IPS DF 6.9 (cell line): ENCODE data around the gene LUZP1.
A peak's percentile ranks its signal among the peaks of the same experiment; 100 is the strongest.

Source experiments
- DNase-seq: peaks from one replicate; pipeline ENCODE4 v3.0.0-alpha.2; 2013; ENCODE audit warnings: low read depth, low spot score
- H3K27ac ChIP-seq: one replicate; pipeline ENCODE4 v1.5.1; 2013; ENCODE audit warnings: low read length, control low read depth
- H3K27me3 ChIP-seq: 2 replicates; pipeline ENCODE4 v1.6.1; 2013; ENCODE audit warnings: mild to moderate bottlenecking, low read length; ENCODE audit not compliant: control insufficient read depth, insufficient read depth
- H3K36me3 ChIP-seq: 2 replicates; pipeline ENCODE4 v1.6.1; 2013; ENCODE audit warnings: low read length; ENCODE audit not compliant: control insufficient read depth, insufficient read depth
- H3K4me1 ChIP-seq: 2 replicates; pipeline ENCODE4 v1.6.1; 2013; ENCODE audit warnings: low read length; ENCODE audit not compliant: control insufficient read depth, insufficient read depth
- H3K4me3 ChIP-seq: 2 replicates; pipeline ENCODE4 v1.5.1; 2013; ENCODE audit warnings: mild to moderate bottlenecking, low read length
- H3K9me3 ChIP-seq: 2 replicates; pipeline ENCODE4 v1.6.1; 2013; ENCODE audit warnings: low read length, inconsistent platforms; ENCODE audit not compliant: control insufficient read depth, insufficient read depth
- WGBS: extraction: QIAGEN DNeasy Blood & Tissue Kit; methylation state at CpG from one replicate; pipeline ENCODE4 v1.1.7; 2013; ENCODE audit warnings: mixed read lengths, missing lambda C conversion rate; ENCODE audit not compliant: insufficient read length, insufficient coverage; 5-methylcytosine and 5-hydroxymethylcytosine counted together

The LUZP1 gene

DNA sequence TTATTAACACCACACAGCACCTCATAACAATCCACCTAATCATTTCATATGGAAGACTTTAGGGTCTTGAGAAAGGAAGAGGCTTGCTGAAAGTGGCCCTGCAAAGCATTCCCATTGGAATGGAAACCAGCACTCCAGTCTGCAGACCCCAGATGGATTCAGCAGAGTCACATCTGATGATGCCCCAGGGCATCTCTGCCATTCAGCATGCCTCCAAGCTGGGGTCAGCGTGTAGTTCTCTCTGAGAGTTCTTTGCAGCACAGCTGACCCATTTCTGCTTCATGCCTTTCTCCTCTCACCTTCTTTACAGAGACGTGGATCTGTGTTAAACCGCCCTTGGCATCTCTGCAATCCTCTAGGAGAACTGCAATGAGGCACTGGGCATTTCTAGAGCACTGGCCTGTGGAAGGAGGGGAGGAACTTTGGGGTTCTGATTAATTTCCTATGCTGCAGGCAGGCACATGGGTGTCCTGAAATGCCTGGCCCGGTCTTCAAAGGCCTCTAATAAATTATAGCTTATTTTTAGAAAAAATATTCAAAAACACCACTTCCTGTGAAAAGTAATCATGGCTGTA, 2.6 kb upstream of the LUZP1 start:
- Histone ChIP-seq H3K36me3 (no peaks in the 10 kb centered on the region), H3K27me3 (no peaks in the 10 kb centered on the region), H3K27ac (no peak overlapping the region), H3K9me3 (no peaks in the 10 kb centered on the region), H3K4me1 (no peaks in the 10 kb centered on the region), H3K4me3 (no peak overlapping the region)
- no CpG with 5 or more reads among the region's 4 CpGs for WGBS
- DNase-seq = no peak

DNA sequence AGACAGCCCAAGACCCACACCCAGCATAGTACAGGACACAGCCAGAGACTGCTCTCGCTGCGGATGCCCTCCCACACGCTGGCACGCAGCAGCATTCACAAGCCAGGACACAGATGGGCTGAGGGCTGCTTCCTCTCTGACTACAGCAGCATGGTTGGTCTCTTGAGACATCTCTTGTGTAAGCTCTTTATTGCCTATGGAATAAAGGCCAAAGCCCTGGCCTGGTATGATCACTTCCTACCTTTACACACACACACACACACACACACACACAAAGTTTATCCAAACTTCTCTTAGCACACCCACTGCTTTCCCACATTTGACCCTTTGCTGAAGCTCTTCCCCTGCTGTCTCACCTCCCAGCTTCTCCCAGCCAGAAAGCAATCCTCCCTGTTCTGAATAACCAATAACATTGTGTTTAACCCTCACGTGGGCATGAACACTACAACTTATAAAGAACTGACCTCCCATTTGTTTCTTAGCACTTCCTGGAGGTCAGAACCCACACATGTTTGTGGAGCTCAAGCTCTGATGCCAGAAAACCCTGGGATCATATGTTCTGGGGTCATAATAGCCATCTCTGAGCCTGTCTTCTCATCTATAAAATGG, 1.2 kb upstream of the LUZP1 start:
- no CpG with 5 or more reads among the region's 5 CpGs for WGBS
- DNase-seq = no peak
- no peaks in the 10 kb centered on the region for H3K9me3 ChIP-seq
- H3K4me1 ChIP-seq = no peaks in the 10 kb centered on the region
- no peaks in the 10 kb centered on the region for H3K27me3 ChIP-seq
- no peak overlapping the region for H3K4me3 ChIP-seq
- H3K36me3 ChIP-seq = no peaks in the 10 kb centered on the region
- H3K27ac ChIP-seq = no peak overlapping the region

- DNase-seq = no peak
- no CpG with 5 or more reads among the region's 14 CpGs for WGBS
- no peaks in the 10 kb centered on the region for H3K36me3 ChIP-seq
- no peaks in the 10 kb centered on the region for H3K4me1 ChIP-seq
- peak overlapping the region; percentile 50; the same call in 1 of the 2 replicates for H3K4me3 ChIP-seq
- no peak overlapping the region for H3K27ac ChIP-seq
- H3K27me3 ChIP-seq = no peaks in the 10 kb centered on the region
- no peaks in the 10 kb centered on the region for H3K9me3 ChIP-seq
These were observed 529 bp upstream of the LUZP1 start for GRCh38 chr1:23169195-23169575.

- no peak for DNase-seq
- H3K4me3 ChIP-seq = peak overlapping the region; percentile 90
- no peaks in the 10 kb centered on the region for H3K27me3 ChIP-seq
- WGBS = no CpG with 5 or more reads among the region's 49 CpGs
- H3K27ac ChIP-seq = no peak overlapping the region
- no peaks in the 10 kb centered on the region for H3K36me3 ChIP-seq
- H3K9me3 ChIP-seq = no peaks in the 10 kb centered on the region
- no peaks in the 10 kb centered on the region for H3K4me1 ChIP-seq
These were observed 594 bp downstream of the LUZP1 start for GRCh38 chr1:23168079-23168444.

- Histone ChIP-seq H3K4me3 (peak overlapping the region; percentile 90), H3K9me3 (no peaks in the 10 kb centered on the region), H3K27me3 (no peaks in the 10 kb centered on the region), H3K27ac (no peak overlapping the region), H3K36me3 (no peaks in the 10 kb centered on the region), H3K4me1 (no peaks in the 10 kb centered on the region)
- DNase-seq = no peak
- no CpG with 5 or more reads among the region's 45 CpGs for WGBS
These were observed 1.1 kb downstream of the LUZP1 start for GRCh38 chr1:23167353-23168078.

- DNase-seq = no peak
- no peaks in the 10 kb centered on the region for H3K4me1 ChIP-seq
- peak overlapping the region; percentile 90; the same call in 1 of the 2 replicates for H3K4me3 ChIP-seq
- H3K27ac ChIP-seq = no peak overlapping the region
- H3K36me3 ChIP-seq = no peaks in the 10 kb centered on the region
- H3K9me3 ChIP-seq = no peaks in the 10 kb centered on the region
- no peaks in the 10 kb centered on the region for H3K27me3 ChIP-seq
These were observed 1.8 kb downstream of the LUZP1 start for GRCh38 chr1:23166854-23167253.

GRCh38 chr1:23163395-23163794, 5.3 kb downstream of the LUZP1 start:
- H3K9me3 ChIP-seq = no peaks in the 10 kb centered on the region
- no CpG with 5 or more reads among the region's 3 CpGs for WGBS
- no peaks in the 10 kb centered on the region for H3K36me3 ChIP-seq
- DNase-seq = no peak
- no peak overlapping the region for H3K4me3 ChIP-seq
- H3K27me3 ChIP-seq = no peaks in the 10 kb centered on the region
- no peak overlapping the region for H3K27ac ChIP-seq
- H3K4me1 ChIP-seq = no peaks in the 10 kb centered on the region

GRCh38 chr1:23159963-23160877, 8.4 kb downstream of the LUZP1 start:
- Histone ChIP-seq H3K4me1 (no peaks in the 10 kb centered on the region), H3K27me3 (no peaks in the 10 kb centered on the region), H3K9me3 (no peaks in the 10 kb centered on the region), H3K27ac (no peak overlapping the region), H3K36me3 (no peaks in the 10 kb centered on the region), H3K4me3 (no peak overlapping the region)
- DNase-seq = no peak
- WGBS = no CpG with 5 or more reads among the region's 5 CpGs

GRCh38 chr1:23156940-23157339, 11.7 kb downstream of the LUZP1 start:
- no peak overlapping the region for H3K4me3 ChIP-seq
- H3K9me3 ChIP-seq = no peaks in the 10 kb centered on the region
- H3K27ac ChIP-seq = no peak overlapping the region
- no peak for DNase-seq
- WGBS = no CpG with 5 or more reads among the region's 4 CpGs
- no peaks in the 10 kb centered on the region for H3K27me3 ChIP-seq
- no peaks in the 10 kb centered on the region for H3K4me1 ChIP-seq
- no peaks in the 10 kb centered on the region for H3K36me3 ChIP-seq

DNA sequence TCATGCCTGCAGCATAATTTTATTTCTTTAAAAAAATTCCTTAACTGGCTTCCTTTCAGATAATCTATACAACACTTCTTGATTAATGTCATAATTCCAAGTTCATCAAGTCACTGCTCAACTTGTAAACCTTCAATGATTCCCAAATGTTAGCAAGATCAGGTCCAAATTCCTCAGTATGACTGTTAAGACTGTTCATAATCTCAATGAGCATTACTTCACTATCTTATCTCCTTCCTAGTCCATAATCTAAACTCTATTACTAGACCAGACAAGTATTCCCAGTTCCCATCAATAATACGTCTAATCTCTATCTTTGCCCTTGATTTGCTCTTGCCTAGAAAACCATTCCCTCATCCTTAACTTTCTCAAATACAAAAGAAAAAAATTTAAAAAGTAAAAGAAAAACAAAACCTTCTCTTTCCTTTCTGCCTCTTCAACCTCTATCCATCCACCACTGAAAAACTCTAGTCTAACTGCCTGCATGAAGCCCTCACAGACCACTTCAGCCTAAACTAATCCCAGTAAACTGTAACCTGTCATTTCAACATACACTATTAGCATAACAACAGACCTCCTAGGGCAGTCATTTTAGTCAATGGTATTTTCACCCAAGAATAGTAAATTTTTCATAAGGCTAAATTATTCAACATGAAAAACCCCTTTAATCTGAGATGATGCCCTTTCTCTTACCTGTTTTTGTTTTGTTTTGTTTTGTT, 15.5 kb downstream of the LUZP1 start:
- H3K36me3 ChIP-seq = no peaks in the 10 kb centered on the region
- WGBS = 100% methylated on average over 1 of the region's 1 CpG
- no peak overlapping the region for H3K4me3 ChIP-seq
- H3K4me1 ChIP-seq = no peaks in the 10 kb centered on the region
- H3K27ac ChIP-seq = no peak overlapping the region
- H3K9me3 ChIP-seq = no peaks in the 10 kb centered on the region
- DNase-seq = no peak
- no peaks in the 10 kb centered on the region for H3K27me3 ChIP-seq
